A549 (cell line): Measurements from ENCODE around the gene UHRF1. TPM values are rescaled to one million over a fixed set of nuclear protein-coding genes. Genes with fewer than 3 reads are reported as not detected.

ENCODE experiments used
- ATAC-seq, 2 experiments: fragments of 200-7000 bp in 1 of 2; fragments of >200 bp in 1 of 2; cut with Nextera tagmentation in 1 of 2; cut with Tn5 transposase in 1 of 2; 3 replicates each; pipeline versions ENCODE4 v1.8.0 to v1.9.1; 2018 to 2020; ENCODE audit warnings: mild to moderate bottlenecking in 1 of 2, moderate library complexity in 1 of 2
- CTCF ChIA-PET: fragments of 300-600 bp; sonication (Branson Sonifier 250); formaldehyde crosslinking; extraction: SDS; loops from one replicate; lab custom pipeline; 2021; ENCODE audit warnings: antibody characterized with exemption, inconsistent platforms; lab: Yijun Ruan, JAX
- POLR2A ChIA-PET: fragments of 350-600 bp; formaldehyde crosslinking; extraction: SDS; loops from one replicate; lab custom pipeline; 2021; ENCODE audit warnings: antibody characterized with exemption, inconsistent platforms; lab: Yijun Ruan, JAX
- DNase-seq, 2 experiments: peaks; one replicate each; pipeline versions ENCODE4 v3.0.0 to v3.0.0-alpha.2; 2011 to 2016; ENCODE audit warnings: low read depth in 1 of 2, low spot score in 1 of 2
- FAIRE-seq: peaks from 2 replicates; lab custom pipeline; 2011; peaks lifted over from hg19 to GRCh38; lab: Jason Lieb, UNC
- H3K27ac ChIP-seq, 2 experiments: fragments of >200 bp; sonication (Bioruptor Twin); formaldehyde crosslinking; 3 replicates each; pipeline ENCODE4 v1.5.1; 2016 to 2017
- H3K4me1 ChIP-seq: fragments of >200 bp; sonication (Bioruptor Twin); formaldehyde crosslinking; 3 replicates; pipeline ENCODE4 v1.6.1; 2016
- H3K4me2 ChIP-seq: fragments of >200 bp; sonication (Bioruptor Twin); formaldehyde crosslinking; 3 replicates; pipeline ENCODE4 v1.6.1; 2016
- H3K4me3 ChIP-seq: fragments of >200 bp; sonication (Bioruptor Twin); formaldehyde crosslinking; 3 replicates; pipeline ENCODE4 v1.5.1; 2016
- H3K9me3 ChIP-seq: fragments of >200 bp; sonication (Bioruptor Twin); formaldehyde crosslinking; 3 replicates; pipeline ENCODE4 v1.6.1; 2016
- CBX8 ChIP-seq: fragments of 200-600 bp; sonication (generic); IDR thresholded peaks from 2 replicates; pipeline ENCODE4 v1.6.1; 2016
- ELK1 ChIP-seq: fragments of 150-350 bp; IDR thresholded peaks from 2 replicates; pipeline ENCODE4 v1.6.1; 2014; ENCODE audit warnings: low read depth, mild to moderate bottlenecking, low read length
- FOSL2 ChIP-seq, 2 experiments: fragments of 450-650 bp in 1 of 2; fragments of >200 bp in 1 of 2; sonication (Bioruptor Twin) in 1 of 2; formaldehyde crosslinking; IDR thresholded peaks; 2 replicates each; pipeline versions ENCODE4 v1.5.0 to v1.6.1; 2016 to 2020; ENCODE audit warnings: mild to moderate bottlenecking in 1 of 2, moderate library complexity in 1 of 2
- FOXS1 ChIP-seq: fragments of 250-450 bp; sonication (Bioruptor Pico); IDR thresholded peaks from 2 replicates; pipeline ENCODE4 v1.5.0; 2020; ENCODE audit warnings: mild to moderate bottlenecking, moderate library complexity
- GATA3 ChIP-seq: IDR thresholded peaks from 2 replicates; pipeline ENCODE4 v1.6.1; 2012; ENCODE audit warnings: borderline replicate concordance
- HEYL ChIP-seq: fragments of 250-450 bp; sonication (Bioruptor Pico); IDR thresholded peaks from 2 replicates; pipeline ENCODE4 v1.8.0; 2021; ENCODE audit warnings: mild to moderate bottlenecking, moderate library complexity
- HMGXB4 ChIP-seq: fragments of 250-450 bp; sonication (Bioruptor Pico); IDR thresholded peaks from 2 replicates; pipeline ENCODE4 v1.5.0; 2021; ENCODE audit warnings: mild to moderate bottlenecking, moderate library complexity, borderline replicate concordance
- HOXB13 ChIP-seq: fragments of 250-450 bp; sonication (Bioruptor Pico); IDR thresholded peaks from 2 replicates; pipeline ENCODE4 v1.5.0; 2020; ENCODE audit warnings: low read depth, mild to moderate bottlenecking, moderate library complexity
- HOXB5 ChIP-seq: fragments of 250-450 bp; sonication (Bioruptor Pico); IDR thresholded peaks from 2 replicates; pipeline ENCODE4 v1.5.0; 2020; ENCODE audit warnings: mild to moderate bottlenecking, moderate library complexity
- JUN ChIP-seq, 2 experiments: fragments of >200 bp; sonication (Bioruptor Twin); formaldehyde crosslinking; IDR thresholded peaks; 2 replicates in 1 of 2; 3 replicates in 1 of 2; pipeline ENCODE4 v1.6.1; 2016 to 2017
- JUNB ChIP-seq: fragments of >200 bp; sonication (Bioruptor Twin); formaldehyde crosslinking; IDR thresholded peaks from 2 replicates; pipeline ENCODE4 v1.6.1; 2016
- KDM5A ChIP-seq: fragments of 200-600 bp; sonication (generic); IDR thresholded peaks from 2 replicates; pipeline ENCODE4 v1.6.1; 2016; ENCODE audit warnings: antibody characterized with exemption, mild to moderate bottlenecking
- MAFK ChIP-seq: fragments of 450-650 bp; IDR thresholded peaks from 2 replicates; pipeline ENCODE4 v1.6.1; 2014; ENCODE audit not compliant: partially characterized antibody
- MYC ChIP-seq: IDR thresholded peaks from 2 replicates; pipeline ENCODE4 v1.6.1; 2012; ENCODE audit warnings: mild to moderate bottlenecking, inconsistent platforms, low read length, improper control_type of control experiment, borderline replicate concordance
- NR3C1 ChIP-seq: fragments of >200 bp; sonication (Bioruptor Twin); formaldehyde crosslinking; IDR thresholded peaks from 3 replicates; pipeline ENCODE4 v1.6.1; 2017
- PBX3 ChIP-seq: IDR thresholded peaks from 2 replicates; pipeline ENCODE4 v1.6.1; 2012
- POLR2A ChIP-seq: IDR thresholded peaks from 2 replicates; pipeline ENCODE4 v1.6.1; 2012; ENCODE audit warnings: mild to moderate bottlenecking, low read length
- POLR2AphosphoS2 ChIP-seq: conservative IDR thresholded peaks from 2 replicates; pipeline ENCODE4 v1.6.1; 2012; ENCODE audit warnings: low read length, improper control_type of control experiment, inconsistent platforms
- RAD21 ChIP-seq, 2 experiments: fragments of >200 bp in 1 of 2; sonication (Bioruptor Twin) in 1 of 2; formaldehyde crosslinking in 1 of 2; IDR thresholded peaks in 1 of 2; conservative IDR thresholded peaks in 1 of 2; 2 replicates in 1 of 2; 3 replicates in 1 of 2; pipeline ENCODE4 v1.6.1; 2012 to 2018; ENCODE audit warnings: inconsistent platforms in 1 of 2
- RCOR1 ChIP-seq: fragments of 150-350 bp; IDR thresholded peaks from 2 replicates; pipeline ENCODE4 v1.6.1; 2014; ENCODE audit warnings: antibody characterized with exemption, low read length, low read depth
- TFCP2L1 ChIP-seq: fragments of 250-450 bp; sonication (Bioruptor Pico); IDR thresholded peaks from 2 replicates; pipeline ENCODE4 v1.5.0; 2021; ENCODE audit warnings: mild to moderate bottlenecking
- WGBS: methylation state at CpG from one replicate; pipeline ENCODE4 v1.1.6; 2017; ENCODE audit errors: missing lambda C conversion rate; 5-methylcytosine and 5-hydroxymethylcytosine counted together
- polyA plus RNA-seq, 4 experiments: library from polyadenylated mRNA; depleted of rRNA in 3 of 4; stranded (reverse); fragments of >200 nt; fragmentation: RNase III in 1 of 4; extraction: RNeasy Plus Mini Kit Qiagen cat#74134 plus additional on column Dnase treatment in 1 of 4; gene quantifications; 2 replicates in 3 of 4; 3 replicates in 1 of 4; pipeline ENCODE4 v1.2.3, GENCODE V29; 2011 to 2017
- TF ChIP-seq, protein P1 (sequence below): fragments of >200 bp; sonication (Bioruptor Twin); formaldehyde crosslinking; IDR thresholded peaks from 3 replicates; pipeline ENCODE4 v1.5.1; 2016

UHRF1 gene
- polyA plus RNA-seq, 2 of the 4 experiments (the other 2 are of a cell fraction) = 7.2 to 52.3 TPM

DNA sequence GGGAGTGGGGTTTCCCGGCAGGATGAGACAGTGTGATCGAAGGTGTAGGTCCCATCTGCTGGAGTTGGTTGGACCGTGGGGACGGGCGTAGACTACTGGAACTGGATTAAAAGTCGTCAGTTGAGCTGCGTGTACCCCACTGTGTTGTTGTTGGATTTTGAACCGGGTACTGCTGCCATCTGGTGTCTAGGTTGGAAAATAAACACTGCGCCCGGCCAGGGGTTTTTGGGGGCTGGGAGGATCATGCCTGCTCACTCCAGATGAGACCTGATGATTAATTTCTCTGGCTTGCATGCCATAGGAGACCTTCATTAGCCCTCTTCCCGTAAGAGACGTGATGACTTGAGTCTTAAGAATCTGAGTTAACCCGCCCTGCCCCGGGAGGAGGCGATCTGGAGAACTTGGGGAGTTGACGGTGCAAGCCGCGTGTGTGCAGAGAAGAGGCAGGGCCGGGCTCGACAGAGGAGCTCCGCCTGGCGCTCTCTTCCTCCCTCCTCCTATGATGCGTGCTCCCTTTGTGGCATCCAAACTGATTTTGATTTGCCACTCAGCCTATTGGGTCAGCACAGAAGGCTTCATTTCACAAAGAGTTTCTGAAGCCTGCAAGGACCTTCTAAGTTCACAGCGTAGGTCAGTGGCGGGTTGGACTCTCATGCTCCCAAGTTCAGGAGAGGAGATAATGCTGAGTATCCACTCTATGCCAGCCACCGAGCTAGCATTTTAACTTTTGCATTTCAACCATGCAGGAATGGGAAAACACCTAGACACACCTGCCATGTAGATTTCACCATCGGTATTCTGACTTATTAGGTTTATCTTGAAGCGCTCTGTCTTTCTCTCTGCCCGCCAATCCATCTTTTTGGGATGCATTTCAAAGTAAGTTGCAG lies 2.7 kb downstream of the UHRF1 start (continued):
- TF ChIP-seq RAD21 (conservative IDR thresholded peaks at IDR 0.05 in 1 of 2, IDR thresholded peaks at IDR 0.05 in 1 of 2) (peak; percentile 75 to 86), POLR2A (no peak; the same call in 1 of the 2 replicates), NR3C1 (no peak), POLR2AphosphoS2 (no peak), HEYL (no peak), HOXB13 (CRISPR knock-in tag) (no peak), ELK1 (no peak), HOXB5 (CRISPR knock-in tag) (0 out of 2 replicates have a peak, but pooled peaks have one; percentile 51), JUN (IDR thresholded peaks at IDR 0.05) (peak in 1 of 2 experiments; percentile 42; a peak in 1 of 5 replicates), HMGXB4 (CRISPR knock-in tag) (no peak), JUNB (peak; percentile 67), MAFK (no peak), CBX8 (no peak), FOXS1 (no peak)
- TF ChIP-seq, protein P1, sequence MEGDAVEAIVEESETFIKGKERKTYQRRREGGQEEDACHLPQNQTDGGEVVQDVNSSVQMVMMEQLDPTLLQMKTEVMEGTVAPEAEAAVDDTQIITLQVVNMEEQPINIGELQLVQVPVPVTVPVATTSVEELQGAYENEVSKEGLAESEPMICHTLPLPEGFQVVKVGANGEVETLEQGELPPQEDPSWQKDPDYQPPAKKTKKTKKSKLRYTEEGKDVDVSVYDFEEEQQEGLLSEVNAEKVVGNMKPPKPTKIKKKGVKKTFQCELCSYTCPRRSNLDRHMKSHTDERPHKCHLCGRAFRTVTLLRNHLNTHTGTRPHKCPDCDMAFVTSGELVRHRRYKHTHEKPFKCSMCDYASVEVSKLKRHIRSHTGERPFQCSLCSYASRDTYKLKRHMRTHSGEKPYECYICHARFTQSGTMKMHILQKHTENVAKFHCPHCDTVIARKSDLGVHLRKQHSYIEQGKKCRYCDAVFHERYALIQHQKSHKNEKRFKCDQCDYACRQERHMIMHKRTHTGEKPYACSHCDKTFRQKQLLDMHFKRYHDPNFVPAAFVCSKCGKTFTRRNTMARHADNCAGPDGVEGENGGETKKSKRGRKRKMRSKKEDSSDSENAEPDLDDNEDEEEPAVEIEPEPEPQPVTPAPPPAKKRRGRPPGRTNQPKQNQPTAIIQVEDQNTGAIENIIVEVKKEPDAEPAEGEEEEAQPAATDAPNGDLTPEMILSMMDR = peak; percentile 69

DNA sequence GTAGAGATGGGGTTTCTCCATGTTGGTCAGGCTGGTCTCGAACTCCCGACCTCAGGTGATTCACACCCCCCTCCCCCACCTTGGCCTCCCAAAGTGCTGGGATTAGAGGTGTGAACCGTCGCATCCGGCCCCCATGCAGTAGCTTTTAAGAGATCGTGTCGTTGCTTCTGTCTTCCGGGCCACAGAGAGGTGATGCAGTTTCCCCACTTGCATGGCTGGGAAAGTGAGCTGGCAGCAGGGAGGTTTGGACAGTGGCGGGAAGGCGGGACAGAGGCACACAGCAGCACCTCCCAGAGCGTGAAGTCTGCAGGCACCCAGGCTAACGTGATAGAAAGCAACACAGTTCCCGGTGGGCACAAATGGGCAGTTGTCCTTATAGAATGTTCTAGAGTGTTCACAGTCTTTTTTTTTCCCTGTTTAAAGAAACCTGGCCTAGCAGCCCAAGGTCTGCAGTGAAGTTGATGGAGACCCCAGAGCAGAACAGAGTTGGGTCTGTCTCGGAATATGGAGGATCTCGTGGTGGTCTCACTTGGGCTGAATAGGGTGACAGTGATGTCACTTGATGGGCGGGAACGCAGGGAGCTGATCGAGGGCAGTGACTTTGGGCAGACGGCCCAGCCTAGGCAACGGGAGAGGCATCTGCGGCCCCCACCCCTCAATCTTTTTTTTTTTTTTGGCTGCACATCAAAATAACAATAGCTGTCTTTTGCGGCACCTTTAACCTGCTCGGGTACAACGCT lies 4.9 kb downstream of the UHRF1 start:
- DNase-seq (no peak), ATAC-seq (no peak), FAIRE-seq (no peak)
- TF ChIP-seq KDM5A = no peak
- no peak for TF ChIP-seq RCOR1
- TF ChIP-seq HOXB5 (CRISPR knock-in tag) = no peak
- no peak for TF ChIP-seq MYC
- no peak for TF ChIP-seq GATA3
- no peak for TF ChIP-seq TFCP2L1 (CRISPR knock-in tag)
- no peak for TF ChIP-seq PBX3
- TF ChIP-seq FOSL2 (IDR thresholded peaks at IDR 0.05) = no peak
- no peak for TF ChIP-seq FOSL2 (CRISPR knock-in tag; IDR thresholded peaks at IDR 0.05)
- Histone ChIP-seq H3K27ac (peak overlapping the region; percentile 75 to 95), H3K4me3 (no peak overlapping the region), H3K4me2 (peak overlapping the region; percentile 71), H3K4me1 (peaks cover 48% of the 10 kb centered on the region), H3K9me3 (no peaks in the 10 kb centered on the region)
- 77% methylated on average over 23 of the region's 24 CpGs for WGBS
- ChIA-PET CTCF (interaction anchor here (0.7 to 8.1 kb wide), 8 partner anchors 14 to 131 kb away, joined by 3 to 170 read pairs (median 9); partner anchors contain the start of genes FEM1A and PLIN3), POLR2A (interaction anchor here (0.6 kb wide), 1 partner anchor 25 kb away, joined by 3 read pairs; no protein-coding TSS in a partner anchor)
